OCI-LY7 (cell line): ENCODE data around the gene CCDC134. TPM values are rescaled to one million over a fixed set of nuclear protein-coding genes. Genes with fewer than 3 reads are reported as not detected.

Experiments used
- BruUV-seq: library from RNA; stranded (reverse); fragments of 400-500 nt; replicated peaks from 2 replicates; lab custom pipeline; 2021; lab: Mats Ljungman, UMichigan
- CTCF ChIA-PET: fragments of 300-600 bp; sonication (Branson Sonifier 250); formaldehyde crosslinking; loops from one replicate; lab custom pipeline; 2022; ENCODE audit warnings: antibody characterized with exemption; ENCODE audit not compliant: unreplicated experiment; lab: Charles Lee
- POLR2A ChIA-PET: fragments of 300-600 bp; sonication (Branson Sonifier 250); formaldehyde crosslinking; loops from one replicate; lab custom pipeline; 2022; ENCODE audit warnings: antibody characterized with exemption; lab: Charles Lee
- DNase-seq: peaks from one replicate; pipeline ENCODE4 v3.0.0-alpha.2; 2015; ENCODE audit warnings: low spot score
- H2AFZ ChIP-seq: fragments of 200-600 bp; sonication (generic), shearing (Covaris generic); 2 replicates; pipeline ENCODE4 v1.6.1; 2014; ENCODE audit warnings: mild to moderate bottlenecking, antibody characterized with exemption, low read length, moderate library complexity
- H3K27ac ChIP-seq: fragments of 200-600 bp; sonication (generic); 2 replicates; pipeline ENCODE4 v1.5.1; 2014; ENCODE audit warnings: mixed run types, low read depth, mild to moderate bottlenecking, moderate library complexity, low read length, inconsistent platforms; ENCODE audit not compliant: poor library complexity, severe bottlenecking
- H3K36me3 ChIP-seq: fragments of 200-600 bp; sonication (generic); 2 replicates; pipeline ENCODE4 v1.6.1; 2014; ENCODE audit warnings: mild to moderate bottlenecking, antibody characterized with exemption, low read length, moderate library complexity, mixed read lengths; ENCODE audit not compliant: insufficient read depth
- H3K4me1 ChIP-seq: fragments of 200-600 bp; sonication (generic); 2 replicates; pipeline ENCODE4 v1.5.1; 2014; ENCODE audit warnings: mild to moderate bottlenecking, low read length; ENCODE audit not compliant: insufficient read depth, poor library complexity, severe bottlenecking
- H3K4me2 ChIP-seq: fragments of 200-600 bp; sonication (generic); 2 replicates; pipeline ENCODE4 v1.6.1; 2014; ENCODE audit warnings: mild to moderate bottlenecking, low read length
- H3K4me3 ChIP-seq: fragments of 200-600 bp; sonication (generic); 2 replicates; pipeline ENCODE4 v1.5.1; 2014; ENCODE audit warnings: mild to moderate bottlenecking, low read depth, low read length; ENCODE audit not compliant: poor library complexity, severe bottlenecking
- H3K79me2 ChIP-seq: fragments of 200-600 bp; sonication (generic); 2 replicates; pipeline ENCODE4 v1.6.1; 2016; ENCODE audit warnings: low read depth, mild to moderate bottlenecking, low read length, moderate library complexity, mixed read lengths; ENCODE audit not compliant: insufficient read depth
- H3K9me2 ChIP-seq: fragments of 200-600 bp; sonication (generic); 2 replicates; pipeline ENCODE4 v1.6.1; 2016; ENCODE audit warnings: mild to moderate bottlenecking, low read length, mixed read lengths; ENCODE audit not compliant: insufficient read depth
- H3K9me3 ChIP-seq: fragments of 200-600 bp; sonication (generic); 2 replicates; pipeline ENCODE4 v1.6.1; 2014; ENCODE audit warnings: mild to moderate bottlenecking, mixed run types, low read length, mixed read lengths
- H4K20me1 ChIP-seq: fragments of 200-600 bp; sonication (generic); 2 replicates; pipeline ENCODE4 v1.6.1; 2014; ENCODE audit warnings: mild to moderate bottlenecking, antibody characterized with exemption, low read length, moderate library complexity, mixed read lengths; ENCODE audit not compliant: insufficient read depth
- CTCF ChIP-seq: fragments of 200-600 bp; sonication (generic); conservative IDR thresholded peaks from 2 replicates; pipeline ENCODE4 v1.5.1; 2014; ENCODE audit warnings: mild to moderate bottlenecking, antibody characterized with exemption, low read length, moderate library complexity, mixed read lengths
- EZH2phosphoT487 ChIP-seq: fragments of 200-600 bp; sonication (generic); IDR thresholded peaks from 2 replicates; pipeline ENCODE4 v1.6.1; 2018; ENCODE audit warnings: low read depth, borderline replicate concordance, mild to moderate bottlenecking, mixed run types, antibody characterized with exemption, low read length, moderate library complexity, mixed read lengths
- intact Hi-C: fragments of 100-400 bp; cut with micrococcal nuclease; formaldehyde crosslinking; loops from one replicate; pipeline ENCODE4 v1.10.0; 2022; ENCODE audit not compliant: unreplicated experiment
- total RNA-seq, 2 experiments: library from RNA; depleted of rRNA in 1 of 2; stranded (reverse); fragments of >200 nt in 1 of 2; shearing (Covaris generic) in 1 of 2; gene quantifications; 2 replicates each; pipeline ENCODE4 v1.2.3, GENCODE V29; 2014 to 2022

The CCDC134 gene
- total RNA-seq, 2 experiments from 2014 or later = 17.3 to 23.8 TPM

- TF ChIP-seq CTCF (no peak), EZH2phosphoT487 (no peak)
- ChIA-PET CTCF (no interaction called here), POLR2A (interaction anchor here (0.6 kb wide), 1 partner anchor 25 kb away, joined by 3 read pairs; no protein-coding TSS in a partner anchor)
- peaks cover 14% of the 10 kb centered on the region for H3K4me1 ChIP-seq
- H2AFZ ChIP-seq = no peak overlapping the region
- H3K9me2 ChIP-seq = no peaks in the 10 kb centered on the region
- intact Hi-C loops = no loop called here
- no peaks in the 10 kb centered on the region for H3K36me3 ChIP-seq
- H4K20me1 ChIP-seq = no peaks in the 10 kb centered on the region
- H3K4me2 ChIP-seq = no peak overlapping the region
- H3K27ac ChIP-seq = no peak overlapping the region
- BruUV-seq = no TSS peak
- H3K4me3 ChIP-seq = no peak overlapping the region
- DNase-seq = no peak
- H3K9me3 ChIP-seq = no peaks in the 10 kb centered on the region
- no peaks in the 10 kb centered on the region for H3K79me2 ChIP-seq
Measured at GRCh38 chr22:41777749-41778425, 22.6 kb upstream of the CCDC134 start.

GRCh38 chr22:41779929-41780505, 20.5 kb upstream of the CCDC134 start:
- H3K79me2 ChIP-seq = no peaks in the 10 kb centered on the region
- no peaks in the 10 kb centered on the region for H3K36me3 ChIP-seq
- no TSS peak for BruUV-seq
- H3K27ac ChIP-seq = no peak overlapping the region
- TF ChIP-seq CTCF (no peak), EZH2phosphoT487 (no peak)
- DNase-seq = no peak
- H3K4me1 ChIP-seq = peaks cover 14% of the 10 kb centered on the region
- H3K4me3 ChIP-seq = no peak overlapping the region
- H3K4me2 ChIP-seq = no peak overlapping the region
- CTCF ChIA-PET = interaction anchor here (0.6 to 1.8 kb wide), 2 partner anchors 20 to 654 kb away, joined by 3 to 7 read pairs; no protein-coding TSS in a partner anchor
- no peaks in the 10 kb centered on the region for H3K9me3 ChIP-seq
- intact Hi-C loops = no loop called here
- no peak overlapping the region for H2AFZ ChIP-seq
- POLR2A ChIA-PET = interaction anchor here (2.0 to 2.7 kb wide), 3 partner anchors 10 to 35 kb away, joined by 5 to 16 read pairs (median 10); no protein-coding TSS in a partner anchor
- H4K20me1 ChIP-seq = no peaks in the 10 kb centered on the region
- H3K9me2 ChIP-seq = no peaks in the 10 kb centered on the region
